ENCODE results near the gene CLIC4. TPM values are rescaled to one million over a fixed set of nuclear protein-coding genes. Genes with fewer than 3 reads are reported as not detected.

The CLIC4 gene
- total and polyA plus RNA-seq, 9 of the 15 experiments (the other 6 are each of a cell fraction or from before 2014, with no cell fraction given): 16.0 to 67.5 (median 38.4) TPM

DNA sequence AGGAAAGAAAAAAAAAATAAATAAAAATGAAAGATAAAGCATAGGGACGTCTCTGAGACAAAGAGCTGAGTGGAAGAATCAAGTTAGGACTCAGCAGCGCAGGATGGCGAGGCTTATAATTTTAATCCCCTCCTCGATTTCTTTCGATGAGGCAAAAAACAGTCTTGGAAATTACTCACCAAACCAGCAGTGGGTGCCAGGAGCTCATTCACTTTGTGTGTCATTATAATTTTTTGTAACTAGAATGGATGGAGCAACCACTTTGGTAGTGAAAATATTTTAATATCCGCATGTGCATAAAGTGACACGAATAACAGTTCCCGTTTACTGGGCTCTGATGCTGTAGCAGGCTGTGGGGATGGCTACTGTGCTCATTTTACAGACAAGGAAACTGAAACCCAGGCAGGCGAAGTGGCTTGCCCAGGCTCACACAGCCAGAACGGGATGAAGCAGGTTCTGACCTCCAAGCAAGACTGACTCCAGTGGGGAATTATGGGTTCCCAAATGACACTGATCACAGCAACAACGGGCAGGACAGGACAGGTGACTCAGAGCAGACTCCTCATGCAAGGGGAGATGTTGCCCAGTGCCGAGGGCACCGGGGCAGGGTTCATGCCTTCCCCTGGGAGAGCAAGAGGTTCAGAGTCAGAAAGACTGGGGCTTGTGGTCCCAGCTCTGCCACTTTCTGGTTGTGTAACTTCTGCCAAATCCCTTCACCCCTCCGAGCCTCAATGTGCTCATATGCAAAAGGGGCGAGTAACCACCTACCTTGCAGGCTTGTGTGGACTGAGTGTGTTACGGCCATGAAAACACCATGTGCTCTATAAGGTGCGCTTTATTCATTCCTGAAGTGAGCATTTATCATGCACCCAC lies 121.2 kb downstream of the CLIC4 start (continued):
- TF ChIP-seq, protein P1, sequence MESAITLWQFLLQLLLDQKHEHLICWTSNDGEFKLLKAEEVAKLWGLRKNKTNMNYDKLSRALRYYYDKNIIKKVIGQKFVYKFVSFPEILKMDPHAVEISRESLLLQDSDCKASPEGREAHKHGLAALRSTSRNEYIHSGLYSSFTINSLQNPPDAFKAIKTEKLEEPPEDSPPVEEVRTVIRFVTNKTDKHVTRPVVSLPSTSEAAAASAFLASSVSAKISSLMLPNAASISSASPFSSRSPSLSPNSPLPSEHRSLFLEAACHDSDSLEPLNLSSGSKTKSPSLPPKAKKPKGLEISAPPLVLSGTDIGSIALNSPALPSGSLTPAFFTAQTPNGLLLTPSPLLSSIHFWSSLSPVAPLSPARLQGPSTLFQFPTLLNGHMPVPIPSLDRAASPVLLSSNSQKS (CRISPR knock-in tag; IDR thresholded peaks at IDR 0.05): no peak
- TF ChIP-seq KAT8 (IDR thresholded peaks at IDR 0.05; ENCODE audit: low read depth) (no peak), ZNF551 (CRISPR knock-in tag; IDR thresholded peaks at IDR 0.05) (no peak), TRIM28 (IDR thresholded peaks at IDR 0.05) (no peak), RNF219 (CRISPR knock-in tag; IDR thresholded peaks at IDR 0.05) (no peak), MTA3 (IDR thresholded peaks at IDR 0.05; ENCODE audit: borderline replicate concordance) (no peak)

Measured in K562 (cell line).